Endothelial cell of umbilical vein (primary cell): ENCODE measurements around the gene PTGS1.

Experiments used
- CTCF ChIP-seq, 2 donors: IDR thresholded peaks; 1 replicate in 1 of 2; 2 replicates in 1 of 2; pipeline ENCODE4 v1.5.1; 2011; ENCODE audit warnings: low read length in 2 of 2, mild to moderate bottlenecking in 2 of 2, moderate library complexity in 2 of 2, control low read depth in 1 of 2, inconsistent platforms in 1 of 2, low read depth in 1 of 2; ENCODE audit not compliant: insufficient read depth in 1 of 2; ENCODE audit errors: extremely low read depth in 1 of 2
- EZH2 ChIP-seq: IDR thresholded peaks from 2 replicates; pipeline ENCODE4 v1.6.1; 2012; ENCODE audit warnings: borderline replicate concordance, low read depth, mild to moderate bottlenecking, moderate library complexity, low read length, inconsistent platforms; ENCODE audit not compliant: severe bottlenecking
- FOS ChIP-seq: IDR thresholded peaks from 2 replicates; pipeline ENCODE4 v1.6.1; 2011; ENCODE audit warnings: mild to moderate bottlenecking, low read length, moderate library complexity, borderline replicate concordance; ENCODE audit not compliant: insufficient read depth
- GATA2 ChIP-seq: IDR thresholded peaks from 2 replicates; pipeline ENCODE4 v1.7.0; 2011; ENCODE audit warnings: low read depth, mild to moderate bottlenecking, moderate library complexity, mixed read lengths, low read length; ENCODE audit not compliant: insufficient read length, insufficient read depth
- MYC ChIP-seq: IDR thresholded peaks from one replicate; pipeline ENCODE4 v1.6.1; 2011; ENCODE audit warnings: mild to moderate bottlenecking, low read depth, low read length
- POLR2A ChIP-seq: IDR thresholded peaks from 2 replicates; pipeline ENCODE4 v1.6.1; 2012; ENCODE audit warnings: low read depth, mild to moderate bottlenecking, control low read depth, low read length
- POLR2AphosphoS5 ChIP-seq: IDR thresholded peaks from 2 replicates; pipeline ENCODE4 v1.6.1; 2012; ENCODE audit warnings: low read depth, mild to moderate bottlenecking, control low read depth, low read length, moderate library complexity; ENCODE audit not compliant: insufficient read depth
- TF ChIP-seq, protein P1 (sequence below): IDR thresholded peaks from 2 replicates; pipeline ENCODE4 v1.6.1; 2011; ENCODE audit not compliant: insufficient read depth, insufficient read length

GRCh38 chr9:122338536-122338935 lies 32.3 kb upstream of the PTGS1 start:
- TF ChIP-seq CTCF (IDR thresholded peaks at IDR 0.05; ENCODE audit: extremely low read depth in 1 of 2, insufficient read depth in 1 of 2, low read depth in 1 of 2, low read length in 2 of 2) (no peak), POLR2A (no peak), POLR2AphosphoS5 (no peak), EZH2 (no peak), FOS (no peak), MYC (no peak), GATA2 (no peak)
- TF ChIP-seq, protein P1, sequence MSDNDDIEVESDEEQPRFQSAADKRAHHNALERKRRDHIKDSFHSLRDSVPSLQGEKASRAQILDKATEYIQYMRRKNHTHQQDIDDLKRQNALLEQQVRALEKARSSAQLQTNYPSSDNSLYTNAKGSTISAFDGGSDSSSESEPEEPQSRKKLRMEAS = no peak
